Osteocyte (in vitro differentiated cells): ENCODE results near the gene DUSP14. TPM values are rescaled to one million over a fixed set of nuclear protein-coding genes. Genes with fewer than 3 reads are reported as not detected.
A peak's percentile ranks its signal among the peaks of the same experiment; 100 is the strongest.

ENCODE experiments used
- DNase-seq: peaks from one replicate; pipeline ENCODE4 v3.0.0; 2021; ENCODE audit warnings: mixed read lengths; ENCODE audit not compliant: unreplicated experiment; ENCODE audit errors: extremely low spot score
- H3K27ac Mint-ChIP-seq: one replicate; pipeline ENCODE4 v1.8.0; 2021; ENCODE audit warnings: mild to moderate bottlenecking, mixed read lengths; ENCODE audit not compliant: unreplicated experiment
- H3K27me3 Mint-ChIP-seq: one replicate; pipeline ENCODE4 v1.8.0; 2021; ENCODE audit warnings: mixed read lengths; ENCODE audit not compliant: unreplicated experiment
- H3K36me3 Mint-ChIP-seq: one replicate; pipeline ENCODE4 v1.8.0; 2021; ENCODE audit warnings: mixed read lengths; ENCODE audit not compliant: unreplicated experiment
- H3K4me1 Mint-ChIP-seq: one replicate; pipeline ENCODE4 v1.8.0; 2021; ENCODE audit warnings: mixed read lengths; ENCODE audit not compliant: unreplicated experiment
- H3K4me3 Mint-ChIP-seq: one replicate; pipeline ENCODE4 v1.8.0; 2021; ENCODE audit warnings: mild to moderate bottlenecking, moderate library complexity, mixed read lengths; ENCODE audit not compliant: unreplicated experiment
- H3K9me3 Mint-ChIP-seq: one replicate; pipeline ENCODE4 v1.8.0; 2021; ENCODE audit warnings: mixed read lengths; ENCODE audit not compliant: unreplicated experiment
- total RNA-seq: library from RNA; stranded (reverse); gene quantifications from 2 replicates; pipeline ENCODE4 v1.2.1, GENCODE V29; 2021
- TF ChIP-seq, protein P1 (sequence below): fragments of 200-600 bp; sonication (generic); IDR thresholded peaks from 2 replicates; pipeline ENCODE4 v1.5.0; 2021; ENCODE audit warnings: antibody characterized with exemption, mild to moderate bottlenecking, moderate library complexity

The DUSP14 gene
- total RNA-seq, 1 donor from 2014 or later = 35.7 TPM

DNA sequence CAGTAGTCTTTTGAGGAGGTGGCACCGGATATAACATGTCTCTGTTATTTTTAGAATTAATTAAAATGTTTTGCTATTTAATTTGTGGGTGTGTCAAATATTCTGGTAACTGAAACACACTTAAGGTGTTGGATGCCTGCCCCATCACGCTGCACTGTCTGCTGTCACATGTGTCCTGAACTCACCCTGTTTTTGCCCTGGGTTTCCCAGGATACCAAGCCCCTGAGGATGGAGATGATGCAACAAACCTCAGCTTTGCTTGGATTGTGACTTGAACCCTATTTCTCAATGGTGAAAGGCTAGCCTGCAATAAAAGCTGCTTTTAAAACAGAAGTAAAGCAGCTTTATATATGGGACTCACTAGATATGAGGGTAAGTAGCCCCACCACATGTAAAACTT is 11.5 kb upstream of the DUSP14 start:
- no peak for DNase-seq
- H3K4me3 Mint-ChIP-seq = no peak overlapping the region
- no peaks in the 10 kb centered on the region for H3K27me3 Mint-ChIP-seq
- H3K9me3 Mint-ChIP-seq = no peaks in the 10 kb centered on the region
- TF ChIP-seq, protein P1, sequence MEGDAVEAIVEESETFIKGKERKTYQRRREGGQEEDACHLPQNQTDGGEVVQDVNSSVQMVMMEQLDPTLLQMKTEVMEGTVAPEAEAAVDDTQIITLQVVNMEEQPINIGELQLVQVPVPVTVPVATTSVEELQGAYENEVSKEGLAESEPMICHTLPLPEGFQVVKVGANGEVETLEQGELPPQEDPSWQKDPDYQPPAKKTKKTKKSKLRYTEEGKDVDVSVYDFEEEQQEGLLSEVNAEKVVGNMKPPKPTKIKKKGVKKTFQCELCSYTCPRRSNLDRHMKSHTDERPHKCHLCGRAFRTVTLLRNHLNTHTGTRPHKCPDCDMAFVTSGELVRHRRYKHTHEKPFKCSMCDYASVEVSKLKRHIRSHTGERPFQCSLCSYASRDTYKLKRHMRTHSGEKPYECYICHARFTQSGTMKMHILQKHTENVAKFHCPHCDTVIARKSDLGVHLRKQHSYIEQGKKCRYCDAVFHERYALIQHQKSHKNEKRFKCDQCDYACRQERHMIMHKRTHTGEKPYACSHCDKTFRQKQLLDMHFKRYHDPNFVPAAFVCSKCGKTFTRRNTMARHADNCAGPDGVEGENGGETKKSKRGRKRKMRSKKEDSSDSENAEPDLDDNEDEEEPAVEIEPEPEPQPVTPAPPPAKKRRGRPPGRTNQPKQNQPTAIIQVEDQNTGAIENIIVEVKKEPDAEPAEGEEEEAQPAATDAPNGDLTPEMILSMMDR = no peak
- peaks cover 43% of the 10 kb centered on the region for H3K36me3 Mint-ChIP-seq
- H3K4me1 Mint-ChIP-seq = peaks cover 27% of the 10 kb centered on the region
- peak overlapping the region; percentile 55 for H3K27ac Mint-ChIP-seq

DNA sequence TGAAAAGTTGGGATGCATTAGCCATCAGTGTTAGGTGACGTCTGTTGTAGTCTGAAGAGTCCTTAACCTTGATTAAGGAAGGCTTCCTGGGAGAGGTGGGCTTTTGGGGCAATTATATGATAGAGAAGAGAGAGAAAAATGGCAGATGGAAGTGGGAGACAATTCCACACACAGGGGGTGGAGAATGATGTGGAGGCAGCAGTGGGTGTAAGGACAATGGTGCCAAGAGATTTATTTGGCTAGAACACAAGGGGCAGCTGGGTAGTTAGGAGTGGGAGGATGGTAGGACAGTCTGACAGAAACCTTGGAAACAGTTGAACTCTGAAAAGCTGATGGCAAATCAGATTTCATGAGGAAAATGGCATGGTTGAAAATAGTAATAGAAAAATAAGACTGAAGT is 10.7 kb upstream of the DUSP14 start:
- DNase-seq = no peak
- peak overlapping the region; percentile 10 for H3K27ac Mint-ChIP-seq
- peaks cover 35% of the 10 kb centered on the region for H3K36me3 Mint-ChIP-seq
- H3K4me3 Mint-ChIP-seq = no peak overlapping the region
- peaks cover 35% of the 10 kb centered on the region for H3K4me1 Mint-ChIP-seq
- TF ChIP-seq, protein P1 = no peak
- H3K9me3 Mint-ChIP-seq = no peaks in the 10 kb centered on the region
- no peaks in the 10 kb centered on the region for H3K27me3 Mint-ChIP-seq

DNA sequence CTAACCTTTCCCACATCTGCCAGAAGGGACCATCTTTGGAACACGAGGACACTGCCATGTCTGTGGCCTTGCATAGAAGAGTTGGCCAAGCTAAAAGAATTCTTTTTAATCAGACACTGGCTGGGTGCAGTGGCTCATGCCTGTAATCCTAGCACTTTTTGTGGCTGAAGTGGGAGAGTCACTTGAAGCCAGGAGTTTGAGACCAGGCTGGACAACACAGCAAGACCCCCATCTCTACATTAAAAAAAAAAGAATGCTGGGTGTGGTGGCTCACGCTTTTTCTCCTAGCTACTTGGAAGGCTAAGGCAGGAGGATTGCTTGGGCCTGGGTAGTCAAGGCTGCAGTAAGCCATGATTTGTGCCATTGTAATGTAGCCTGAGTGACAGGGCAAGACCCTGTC is 9.3 kb upstream of the DUSP14 start:
- H3K4me3 Mint-ChIP-seq = no peak overlapping the region
- DNase-seq = no peak
- no peak overlapping the region for H3K27ac Mint-ChIP-seq
- peaks cover 34% of the 10 kb centered on the region for H3K4me1 Mint-ChIP-seq
- TF ChIP-seq, protein P1 = no peak
- no peaks in the 10 kb centered on the region for H3K9me3 Mint-ChIP-seq
- H3K36me3 Mint-ChIP-seq = peaks cover 32% of the 10 kb centered on the region
- H3K27me3 Mint-ChIP-seq = no peaks in the 10 kb centered on the region

DNA sequence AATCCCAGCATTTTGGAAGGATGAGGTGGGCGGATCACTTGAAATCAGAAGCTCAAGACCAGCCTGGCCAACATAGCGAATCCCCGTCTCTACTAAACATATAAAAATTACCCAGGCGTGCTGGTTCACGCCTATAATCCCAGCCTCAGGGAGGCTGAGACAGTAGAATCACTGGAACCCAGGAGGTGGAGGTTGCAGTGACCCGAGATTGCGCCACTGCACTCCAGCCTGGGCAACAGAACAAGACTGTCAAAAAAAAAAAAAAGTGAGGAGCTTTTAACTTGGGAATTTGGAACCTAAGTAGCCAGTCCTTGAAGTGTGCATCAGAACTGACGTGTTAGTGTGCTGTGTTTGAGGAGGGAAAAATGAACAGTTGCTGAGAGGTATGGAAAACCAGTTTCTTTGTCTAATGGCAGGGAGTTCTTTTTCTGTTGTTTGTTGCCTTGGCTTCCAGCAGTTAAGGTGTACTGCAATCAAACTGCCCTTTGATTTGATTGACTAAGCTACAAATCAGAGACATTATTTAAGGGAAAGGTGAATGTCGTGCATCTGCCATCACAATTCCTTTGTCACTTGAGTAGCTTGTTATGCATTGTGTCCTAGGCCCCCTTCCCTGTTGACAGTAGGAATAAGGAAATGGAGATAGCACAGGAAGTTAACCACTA is 8.6 kb upstream of the DUSP14 start:
- Mint-ChIP-seq H3K27ac (no peak overlapping the region), H3K27me3 (no peaks in the 10 kb centered on the region), H3K4me3 (no peak overlapping the region), H3K4me1 (peaks cover 27% of the 10 kb centered on the region), H3K9me3 (no peaks in the 10 kb centered on the region), H3K36me3 (peaks cover 26% of the 10 kb centered on the region)
- TF ChIP-seq, protein P1 = no peak
- no peak for DNase-seq

DNA sequence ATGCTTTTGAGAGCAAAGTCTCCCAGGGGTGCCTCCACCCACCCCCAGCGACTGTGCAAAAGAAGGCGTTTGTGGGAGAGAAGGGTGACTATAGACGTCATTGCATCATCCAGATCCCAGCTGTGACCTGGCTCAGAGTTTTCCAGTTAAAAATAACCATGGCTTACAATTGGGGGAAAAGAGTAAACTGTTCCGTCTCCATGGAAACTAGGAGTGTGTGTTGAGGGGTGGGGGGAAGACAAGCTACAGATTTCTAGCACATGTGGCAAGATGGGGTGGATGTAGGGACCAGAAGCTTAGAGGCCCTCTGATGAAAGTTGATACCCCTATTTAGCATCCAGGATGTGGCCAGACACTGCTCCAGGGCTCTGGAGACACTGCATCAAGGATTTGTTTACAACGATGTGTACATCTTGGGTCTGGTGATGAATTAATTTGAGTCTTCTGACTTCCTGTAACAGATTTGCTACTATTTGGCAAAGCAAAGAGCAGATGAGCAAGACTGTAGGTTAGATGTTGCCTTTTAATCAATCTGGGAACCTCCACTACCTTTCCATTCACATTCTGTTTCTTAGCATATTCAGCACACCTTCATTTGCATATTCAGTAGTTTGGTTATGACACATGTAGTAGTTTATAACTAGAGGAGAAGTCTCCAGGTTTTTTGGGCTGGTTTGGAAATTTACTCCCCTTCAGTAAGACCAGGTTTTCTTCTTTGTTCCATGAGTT is 6.2 kb upstream of the DUSP14 start:
- H3K9me3 Mint-ChIP-seq = no peaks in the 10 kb centered on the region
- peak overlapping the region; percentile 70 for H3K27ac Mint-ChIP-seq
- no peaks in the 10 kb centered on the region for H3K27me3 Mint-ChIP-seq
- H3K4me3 Mint-ChIP-seq = no peak overlapping the region
- TF ChIP-seq, protein P1 = no peak
- H3K36me3 Mint-ChIP-seq = peaks cover 14% of the 10 kb centered on the region
- DNase-seq = no peak
- H3K4me1 Mint-ChIP-seq = peaks cover 25% of the 10 kb centered on the region
